22Rv1 (cell line): ENCODE results near the gene TULP3.

Source experiments
- H3K27ac ChIP-seq: fragments of 450-650 bp; 2 replicates; pipeline ENCODE4 v1.5.1; 2017
- ZFX ChIP-seq: fragments of 450-650 bp; IDR thresholded peaks from 2 replicates; pipeline ENCODE4 v1.6.1; 2017; ENCODE audit warnings: antibody characterized with exemption, borderline replicate concordance
- TF ChIP-seq, protein P1 (sequence below): fragments of 450-650 bp; IDR thresholded peaks from 2 replicates; pipeline ENCODE4 v1.5.1; 2017; ENCODE audit warnings: mild to moderate bottlenecking

The TULP3 gene

DNA sequence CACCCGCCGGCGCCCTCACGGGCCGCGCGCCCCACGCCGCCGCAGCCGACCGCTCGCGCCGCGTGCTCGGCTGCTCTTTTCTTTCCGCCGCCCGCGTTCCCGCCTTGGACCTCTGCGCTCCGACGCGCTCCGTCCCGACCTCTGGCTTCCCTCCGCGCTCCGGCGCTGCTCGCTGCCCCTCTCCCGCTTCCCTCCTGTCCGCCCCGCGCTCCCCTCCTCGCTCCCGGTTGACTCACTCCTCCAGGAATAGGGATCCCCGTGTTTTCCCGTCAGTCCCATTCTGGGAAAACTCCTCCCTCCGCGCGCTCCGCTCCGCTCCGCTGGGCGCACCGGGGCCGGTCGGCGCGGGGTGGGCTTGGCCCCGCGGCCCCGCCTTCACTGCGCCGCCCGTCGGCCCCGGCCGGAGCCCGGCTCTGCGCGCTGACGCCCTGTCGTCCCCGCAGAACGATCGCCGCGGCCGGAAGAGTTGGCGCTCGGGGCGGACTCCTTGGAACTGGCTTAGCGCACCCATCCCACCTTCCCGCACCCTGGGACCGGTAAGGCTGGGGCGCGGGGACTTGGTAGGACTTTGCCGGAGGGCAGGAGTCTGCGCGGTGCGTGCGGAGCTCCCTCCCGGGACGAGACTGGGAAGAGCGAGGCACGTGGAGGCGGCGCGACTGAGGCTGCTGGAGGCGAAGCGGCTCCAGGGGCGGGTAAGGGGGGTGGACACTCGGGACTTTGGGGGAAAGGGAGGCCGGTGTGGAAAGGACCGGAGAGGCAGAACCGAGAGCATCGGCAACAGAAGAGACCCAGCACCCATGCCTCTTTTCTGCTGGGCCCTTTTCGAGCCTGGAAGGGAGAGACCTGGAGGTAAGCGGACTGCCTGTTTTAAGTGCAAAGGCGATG lies 69.1 kb downstream of the TULP3 start:
- H3K27ac ChIP-seq = peak overlapping the region; percentile 98
- TF ChIP-seq, protein P1, sequence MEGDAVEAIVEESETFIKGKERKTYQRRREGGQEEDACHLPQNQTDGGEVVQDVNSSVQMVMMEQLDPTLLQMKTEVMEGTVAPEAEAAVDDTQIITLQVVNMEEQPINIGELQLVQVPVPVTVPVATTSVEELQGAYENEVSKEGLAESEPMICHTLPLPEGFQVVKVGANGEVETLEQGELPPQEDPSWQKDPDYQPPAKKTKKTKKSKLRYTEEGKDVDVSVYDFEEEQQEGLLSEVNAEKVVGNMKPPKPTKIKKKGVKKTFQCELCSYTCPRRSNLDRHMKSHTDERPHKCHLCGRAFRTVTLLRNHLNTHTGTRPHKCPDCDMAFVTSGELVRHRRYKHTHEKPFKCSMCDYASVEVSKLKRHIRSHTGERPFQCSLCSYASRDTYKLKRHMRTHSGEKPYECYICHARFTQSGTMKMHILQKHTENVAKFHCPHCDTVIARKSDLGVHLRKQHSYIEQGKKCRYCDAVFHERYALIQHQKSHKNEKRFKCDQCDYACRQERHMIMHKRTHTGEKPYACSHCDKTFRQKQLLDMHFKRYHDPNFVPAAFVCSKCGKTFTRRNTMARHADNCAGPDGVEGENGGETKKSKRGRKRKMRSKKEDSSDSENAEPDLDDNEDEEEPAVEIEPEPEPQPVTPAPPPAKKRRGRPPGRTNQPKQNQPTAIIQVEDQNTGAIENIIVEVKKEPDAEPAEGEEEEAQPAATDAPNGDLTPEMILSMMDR = peak; percentile 34
- TF ChIP-seq ZFX = no peak

DNA sequence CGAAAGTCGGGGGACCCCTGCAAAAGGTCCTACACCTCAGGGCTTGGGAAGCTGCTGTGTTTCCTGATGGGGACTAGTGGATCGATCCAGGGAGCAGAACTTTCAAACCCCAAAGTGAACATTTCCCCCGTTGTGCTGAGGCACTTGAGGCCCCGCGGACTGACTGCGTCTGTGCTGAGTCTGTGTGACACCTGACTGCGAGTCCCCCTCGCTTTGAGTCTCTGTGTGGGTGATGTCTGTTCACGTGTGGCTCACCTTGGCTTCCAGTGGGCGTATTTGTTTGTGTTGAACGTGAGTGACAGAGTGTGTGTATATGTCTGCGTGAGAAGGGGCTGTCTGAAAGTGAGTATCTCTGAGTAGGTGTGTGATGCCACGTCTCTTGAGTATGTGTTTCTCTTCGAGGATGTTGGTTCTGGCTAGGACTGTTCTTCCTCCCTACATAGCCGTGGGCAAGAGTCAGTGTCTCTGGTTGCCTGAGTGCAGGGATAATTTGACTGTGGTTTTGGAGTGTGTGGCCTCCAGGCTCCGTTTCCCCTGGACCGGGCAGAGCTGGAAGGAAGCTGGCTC lies 69.8 kb downstream of the TULP3 start:
- no peak for TF ChIP-seq ZFX
- TF ChIP-seq, protein P1 = no peak
- peak overlapping the region; percentile 98 for H3K27ac ChIP-seq

DNA sequence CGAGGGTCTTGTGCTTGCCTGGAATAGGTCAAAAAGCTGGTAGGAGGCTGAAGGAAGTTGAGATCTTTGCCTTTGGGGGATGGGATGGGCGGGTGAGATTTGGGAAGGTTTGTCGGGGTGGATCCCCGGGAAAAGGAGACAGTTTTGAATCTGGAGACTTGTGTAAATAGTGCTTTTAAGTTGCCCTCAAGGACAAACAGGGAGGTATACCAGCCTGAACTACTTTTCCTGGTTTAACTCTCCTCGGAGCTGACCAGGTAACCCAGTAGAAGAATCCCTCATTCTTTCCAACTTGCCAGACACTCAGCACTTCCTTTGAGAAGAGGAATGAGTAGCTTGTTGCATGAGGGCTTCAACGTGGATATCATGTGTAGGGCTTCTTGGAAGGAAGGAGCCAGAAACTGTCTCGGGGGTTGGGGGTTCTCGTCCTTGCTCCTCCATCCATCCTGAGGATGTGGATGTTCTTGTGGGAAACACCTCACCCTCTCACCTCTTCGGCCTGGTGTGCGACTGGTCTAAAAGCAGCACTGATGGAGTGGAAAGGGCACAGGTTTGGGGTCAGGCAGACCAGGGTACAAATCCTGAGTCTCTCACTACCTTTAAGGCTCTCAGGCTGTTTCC lies 70.4 kb downstream of the TULP3 start:
- peak overlapping the region; percentile 98 for H3K27ac ChIP-seq
- no peak for TF ChIP-seq ZFX
- TF ChIP-seq, protein P1 = no peak

DNA sequence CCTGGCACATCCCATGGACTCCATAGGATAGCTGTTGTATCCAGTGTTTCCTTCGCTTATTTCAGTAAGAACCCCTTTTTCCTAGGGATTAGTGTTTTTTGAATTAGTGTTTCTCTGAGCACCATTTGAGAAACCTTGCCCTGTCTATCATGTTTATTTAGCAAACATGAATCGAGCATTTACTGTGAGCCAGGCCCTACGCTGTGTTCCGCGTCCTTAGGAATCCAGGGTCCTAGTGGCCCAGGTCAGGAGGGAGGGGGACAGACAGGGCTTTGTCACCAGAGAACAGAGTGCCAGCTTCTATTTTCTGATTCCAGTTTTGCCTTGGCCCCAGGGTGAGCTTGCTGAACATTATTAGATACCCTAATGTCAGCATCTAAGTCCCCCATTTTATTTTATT lies 71.0 kb downstream of the TULP3 start:
- H3K27ac ChIP-seq = no peak overlapping the region

DNA sequence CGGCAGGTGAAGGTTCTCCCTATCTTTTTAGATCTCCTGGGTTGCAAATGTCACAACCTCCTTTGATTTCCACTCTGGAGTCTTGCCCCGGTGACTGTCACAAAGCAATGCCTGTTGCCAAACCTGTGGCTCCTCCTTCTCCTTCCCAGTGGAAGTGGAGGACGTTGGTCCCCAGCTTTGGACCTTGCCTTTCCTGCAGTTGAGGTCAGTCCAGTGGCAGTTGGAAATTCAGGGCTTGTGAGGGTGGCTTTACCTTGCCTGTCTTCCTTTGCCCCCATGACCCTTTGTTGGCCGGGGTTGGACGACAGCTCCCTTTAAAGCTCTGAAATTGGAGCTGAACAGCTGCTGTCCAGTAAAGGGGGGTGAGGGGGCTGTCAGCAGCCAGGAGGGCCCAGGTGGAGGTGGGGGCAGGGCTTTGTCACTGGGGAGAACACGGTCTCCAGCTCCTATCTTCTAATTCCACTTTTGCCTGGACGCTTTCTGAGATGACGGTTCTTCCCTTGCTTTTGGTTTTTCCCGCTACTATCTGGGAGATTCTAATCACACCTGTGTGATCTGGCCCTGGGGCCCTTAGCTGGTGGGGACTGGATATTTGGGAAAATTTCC lies 72.6 kb downstream of the TULP3 start:
- no peak overlapping the region for H3K27ac ChIP-seq
- TF ChIP-seq, protein P1 = no peak
- TF ChIP-seq ZFX = no peak

More for the DNA sequence above, 71.0 kb downstream of the TULP3 start:
- no peak for TF ChIP-seq ZFX
- TF ChIP-seq, protein P1 = no peak

DNA sequence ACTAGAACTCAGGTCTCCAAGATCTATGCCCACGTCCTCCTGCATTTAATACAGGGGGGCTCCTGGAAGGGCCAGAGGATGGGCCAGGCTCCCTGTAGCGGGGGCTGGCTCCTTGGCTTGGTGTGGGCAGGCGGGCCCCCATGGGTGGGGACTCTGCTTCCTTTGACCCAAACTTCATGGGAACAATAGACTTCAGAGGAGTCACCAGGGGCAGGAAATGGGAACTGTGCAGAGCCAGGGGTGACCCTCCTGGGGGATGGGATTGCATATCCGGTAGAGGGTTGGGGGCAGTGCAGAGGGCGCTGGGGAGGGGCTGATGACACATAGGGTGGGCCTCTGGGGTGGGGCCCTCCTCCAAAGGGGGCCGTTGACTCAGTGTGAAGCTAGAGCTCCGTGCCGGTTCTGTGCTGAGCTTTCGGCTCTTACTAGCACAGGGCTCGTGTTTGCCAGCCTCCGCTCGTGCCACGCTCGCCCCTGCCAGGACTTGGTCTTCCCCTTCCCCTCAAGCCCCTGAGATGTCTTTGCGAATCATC lies 73.1 kb downstream of the TULP3 start:
- no peak for TF ChIP-seq ZFX
- TF ChIP-seq, protein P1 = no peak
- H3K27ac ChIP-seq = no peak overlapping the region
